HG02970 (cell line): Measurements from ENCODE around the gene DMXL2.
"Not testable (repeated sequence)": the region's sequence is repeated elsewhere in the genome, so short reads cannot be mapped to it uniquely, and the experiment has no call there.

ENCODE experiments used
- ATAC-seq: cut with Tn5 transposase; IDR thresholded peaks from one replicate; pipeline ENCODE4 v1.9.1; 2021; ENCODE audit warnings: mild to moderate bottlenecking, moderate library complexity, moderate number of reproducible peaks; ENCODE audit not compliant: unreplicated experiment, low FRiP score

Gene DMXL2

DNA sequence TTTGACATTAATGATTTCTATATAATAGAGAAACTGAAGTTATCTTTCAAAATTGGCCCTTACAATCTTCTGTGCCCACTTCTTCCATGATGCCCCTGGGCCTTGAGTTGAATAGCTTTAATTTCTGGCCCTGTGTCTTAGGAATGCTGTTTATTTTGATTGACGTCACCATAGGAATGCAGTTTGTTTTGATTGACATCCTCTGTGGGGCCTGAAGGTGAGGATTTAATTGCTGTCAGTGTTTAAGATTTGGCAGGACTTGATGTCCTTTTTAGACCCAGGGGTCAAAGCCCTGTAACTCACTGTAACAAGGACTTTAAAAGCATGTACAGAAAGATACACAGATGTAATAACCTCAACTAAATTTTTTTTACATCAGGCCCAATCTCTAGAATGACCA lies 197.8 kb downstream of the DMXL2 start:
- ATAC-seq: no peak

DNA sequence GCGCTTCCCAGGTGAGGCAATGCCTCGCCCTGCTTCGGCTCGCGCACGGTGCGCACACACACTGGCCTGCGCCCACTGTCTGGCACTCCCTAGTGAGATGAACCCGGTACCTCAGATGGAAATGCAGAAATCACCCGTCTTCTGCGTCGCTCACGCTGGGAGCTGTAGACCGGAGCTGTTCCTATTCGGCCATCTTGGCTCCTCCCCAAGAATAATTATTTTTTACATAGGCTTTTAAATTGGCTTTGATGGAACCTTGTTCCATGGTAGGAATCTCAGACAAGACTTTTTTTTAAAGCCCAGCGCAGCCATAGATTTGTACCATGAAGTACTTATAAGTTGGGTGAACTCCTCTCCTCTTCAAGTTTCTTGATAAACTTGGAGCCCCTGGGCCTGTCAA lies 199.5 kb downstream of the DMXL2 start:
- ATAC-seq: not testable (repeated sequence)

DNA sequence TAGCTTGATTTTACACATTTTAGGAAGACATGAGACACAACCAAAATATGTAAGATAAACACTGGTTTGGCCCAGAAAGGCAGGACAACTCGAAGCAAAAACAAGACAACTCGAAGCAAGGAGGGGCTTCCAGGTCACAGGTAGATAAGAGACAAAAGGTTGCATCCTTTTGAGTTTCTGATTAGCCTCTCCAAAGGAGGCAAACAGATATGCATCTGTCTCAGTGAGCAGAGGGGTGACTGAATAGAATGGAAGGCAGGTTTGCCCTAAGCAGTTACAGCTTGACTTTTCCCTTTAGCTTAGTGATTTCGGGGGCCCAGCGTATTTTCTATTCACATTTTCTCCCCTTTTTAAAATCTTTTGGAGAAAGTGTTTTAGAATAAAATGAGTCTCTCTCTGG lies 206.4 kb downstream of the DMXL2 start:
- ATAC-seq: no peak

DNA sequence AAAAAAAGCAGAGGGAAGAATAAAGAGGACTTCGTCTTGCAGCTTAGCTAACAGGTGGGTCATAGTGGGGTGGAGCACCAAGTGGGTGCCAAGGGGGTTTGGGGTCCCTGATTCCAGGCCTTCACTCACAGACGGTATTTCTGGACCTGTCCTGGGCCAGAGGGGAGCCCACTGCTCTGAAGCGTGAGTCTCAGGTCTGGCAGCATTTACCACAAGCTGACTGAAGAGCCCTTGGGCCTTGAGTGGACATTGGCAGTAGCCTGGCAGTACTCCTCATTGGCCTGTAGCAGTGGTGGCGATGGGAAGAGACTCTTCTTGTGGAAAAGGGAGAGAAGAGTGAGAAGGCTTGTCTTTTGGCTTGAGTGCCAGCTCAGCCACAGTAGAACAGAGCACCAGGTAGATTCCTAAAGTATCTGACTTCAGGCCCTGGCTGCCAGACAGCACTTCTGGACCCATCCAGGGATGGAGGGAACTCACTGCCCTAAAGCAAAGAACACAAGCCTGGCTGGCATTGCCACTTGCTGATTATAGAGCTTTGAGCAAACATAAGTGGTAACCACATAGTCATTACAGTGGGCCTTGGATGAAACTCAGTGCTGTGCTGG lies 208.2 kb downstream of the DMXL2 start:
- no peak for ATAC-seq

DNA sequence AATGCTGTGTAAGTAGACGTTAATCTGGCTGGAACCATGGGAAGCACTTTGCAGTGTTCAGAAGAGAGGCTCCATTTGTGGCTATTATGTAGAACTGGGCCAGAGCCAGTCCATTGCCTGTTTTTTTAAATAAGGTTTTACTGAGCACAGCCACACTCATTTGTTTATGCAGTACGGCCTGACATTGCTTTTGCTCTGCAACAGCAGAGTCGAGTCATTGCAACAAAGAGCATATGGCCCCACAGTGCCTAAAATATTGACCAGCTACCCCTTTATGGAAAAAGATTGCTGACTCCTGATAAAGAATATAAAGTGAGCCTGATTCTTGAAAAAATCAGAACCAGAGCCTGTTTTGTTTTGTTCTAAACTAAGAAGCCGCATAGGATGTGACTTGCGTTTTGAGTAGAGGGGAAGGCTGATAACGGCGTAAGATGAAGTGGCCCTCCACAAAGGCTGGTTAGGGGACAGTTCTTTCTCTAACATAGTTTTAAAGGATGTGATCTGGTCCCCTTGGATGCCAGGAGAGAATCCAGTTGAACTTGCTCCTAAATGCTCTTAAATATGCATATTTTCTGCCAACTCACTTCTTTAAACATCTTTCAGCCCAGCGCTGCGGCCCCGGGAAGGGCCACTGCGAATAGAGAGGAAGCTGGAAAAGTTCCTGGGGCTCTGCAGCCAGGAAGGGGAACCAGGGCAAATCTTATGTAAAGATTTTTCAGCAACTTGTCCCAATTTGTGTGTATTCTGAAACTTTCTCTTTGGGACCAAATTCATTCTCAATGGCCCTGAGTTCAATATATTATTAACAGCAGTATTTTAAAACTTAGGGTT lies 216.7 kb downstream of the DMXL2 start:
- no peak for ATAC-seq

DNA sequence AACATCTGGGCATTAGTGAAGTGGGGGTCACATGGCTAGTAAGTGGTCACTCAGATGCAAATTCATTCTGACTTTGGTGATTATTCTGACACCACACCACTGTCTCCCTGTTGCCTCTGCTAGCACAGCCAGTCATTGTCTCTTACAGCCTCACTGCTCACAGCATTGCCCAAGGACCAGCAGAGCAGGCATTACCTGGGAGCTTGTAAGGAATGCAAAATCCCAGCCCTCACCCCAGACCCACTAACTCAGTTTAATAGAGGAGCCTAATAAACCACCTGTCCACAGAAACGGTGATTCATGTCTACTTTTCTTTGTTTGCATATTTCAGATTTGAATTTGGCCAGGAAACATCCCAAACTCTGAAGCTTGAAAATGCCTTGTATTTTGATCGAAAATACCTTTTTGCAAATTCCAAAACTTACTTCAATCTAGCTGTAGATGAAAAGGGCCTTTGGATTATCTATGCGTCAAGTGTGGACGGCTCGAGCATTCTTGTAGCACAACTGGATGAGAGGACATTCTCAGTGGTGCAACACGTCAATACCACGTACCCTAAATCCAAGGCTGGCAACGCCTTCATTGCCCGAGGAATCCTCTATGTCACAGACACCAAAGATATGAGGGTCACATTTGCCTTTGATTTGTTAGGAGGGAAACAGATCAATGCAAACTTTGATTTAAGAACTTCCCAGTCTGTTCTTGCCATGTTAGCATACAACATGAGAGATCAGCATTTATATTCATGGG lies 218.4 kb downstream of the DMXL2 start:
- ATAC-seq: no peak

DNA sequence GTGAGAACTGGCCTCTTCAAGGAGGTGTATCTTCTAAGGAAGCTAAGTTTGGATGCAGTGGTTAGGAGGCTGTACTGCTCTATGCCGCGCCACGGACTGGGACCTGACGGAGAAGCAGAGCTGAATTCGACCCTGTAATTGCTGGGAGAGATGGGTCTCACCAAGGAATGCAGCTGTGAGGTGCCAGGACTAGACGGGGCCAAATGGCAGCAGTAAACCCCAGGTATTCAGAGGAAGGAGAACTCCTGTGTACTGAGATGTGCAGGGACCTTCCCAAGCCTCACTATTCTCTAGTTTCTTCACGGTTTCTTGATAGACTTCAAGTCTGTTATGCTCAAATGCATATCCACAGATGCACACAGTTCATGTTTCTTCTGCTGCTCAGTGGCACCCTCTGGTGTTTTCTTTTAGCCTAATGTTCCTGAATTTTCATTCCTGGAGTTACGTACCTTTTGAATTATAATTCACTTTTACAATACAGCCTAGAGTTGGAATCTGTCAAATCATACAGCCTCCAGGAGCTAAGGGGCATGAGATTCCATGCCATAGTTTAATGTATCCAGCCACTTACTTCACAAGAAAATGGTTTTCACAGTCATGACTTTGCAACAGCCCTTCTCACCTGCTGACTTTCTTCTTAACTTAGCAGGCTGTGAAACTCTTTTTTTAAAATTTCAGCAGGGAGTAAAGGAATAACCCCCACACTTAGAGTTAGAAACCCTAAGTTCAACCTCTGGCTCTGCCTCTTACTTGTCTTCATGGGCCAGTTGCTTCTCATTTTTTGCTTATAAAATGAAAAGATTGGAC lies 219.3 kb downstream of the DMXL2 start:
- no peak for ATAC-seq

DNA sequence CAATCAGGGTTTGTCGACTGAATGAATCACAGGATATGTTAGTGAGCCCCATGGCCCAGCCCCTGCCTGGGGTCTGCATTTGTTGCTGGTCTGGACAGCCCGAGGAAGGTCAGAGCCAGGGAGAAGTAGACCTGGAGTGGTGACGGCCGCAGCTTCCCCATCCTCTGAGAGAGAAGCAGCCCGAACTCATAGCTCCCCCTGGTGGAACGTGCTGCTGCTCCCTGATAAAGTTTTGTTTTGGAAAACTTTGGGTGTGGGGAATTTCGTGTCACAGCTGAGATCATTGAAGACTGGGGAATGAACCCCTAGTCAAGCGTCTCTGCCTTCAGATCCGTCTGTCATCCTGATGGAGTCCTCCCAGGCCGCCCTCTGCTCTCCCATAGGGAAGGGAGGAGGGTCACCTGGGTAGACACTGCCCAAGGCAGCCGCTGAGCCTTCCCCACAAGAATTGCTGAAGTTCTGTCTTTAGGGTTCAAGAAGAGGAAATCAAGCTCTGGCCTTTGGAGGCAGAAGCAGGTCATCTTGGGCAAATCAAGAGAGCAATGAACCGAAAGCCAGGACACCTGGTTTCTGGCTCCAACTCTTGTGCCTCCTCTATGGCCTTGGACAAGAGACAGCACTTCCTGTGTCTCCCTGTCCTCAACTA lies 220.6 kb downstream of the DMXL2 start:
- no peak for ATAC-seq

DNA sequence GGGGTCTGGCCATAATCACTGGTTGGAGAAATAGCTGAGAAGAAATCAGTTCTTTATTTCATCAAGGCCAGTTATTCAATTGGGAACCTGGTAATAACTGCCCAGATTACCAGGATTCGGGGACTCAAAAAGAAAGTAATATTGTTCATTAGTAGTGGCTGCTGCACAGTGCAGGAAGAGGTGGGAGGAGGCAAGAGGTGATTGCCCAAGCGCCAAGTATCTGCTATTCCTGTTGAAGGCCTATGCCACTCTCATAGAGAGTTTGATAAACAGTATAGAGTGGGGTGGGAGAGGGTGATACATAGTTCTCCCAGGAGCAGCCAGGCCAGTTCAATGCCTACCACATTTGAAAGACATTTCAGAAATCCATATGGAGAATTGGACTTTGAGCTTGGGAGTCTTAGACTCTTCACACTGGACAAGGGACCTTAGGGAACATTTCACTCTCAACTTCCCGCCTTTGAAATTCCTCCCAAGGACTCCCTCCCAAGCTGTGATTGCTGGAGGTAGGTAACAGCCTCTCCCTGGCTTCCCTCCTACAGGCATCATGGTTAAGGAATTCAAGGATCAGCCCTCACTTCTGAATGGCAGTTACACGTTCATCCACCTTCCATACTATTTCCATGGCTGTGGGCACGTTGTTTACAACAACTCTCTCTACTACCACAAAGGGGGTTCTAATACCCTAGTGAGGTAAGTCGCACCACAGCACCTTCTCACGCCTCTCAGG lies 221.4 kb downstream of the DMXL2 start:
- no peak for ATAC-seq

DNA sequence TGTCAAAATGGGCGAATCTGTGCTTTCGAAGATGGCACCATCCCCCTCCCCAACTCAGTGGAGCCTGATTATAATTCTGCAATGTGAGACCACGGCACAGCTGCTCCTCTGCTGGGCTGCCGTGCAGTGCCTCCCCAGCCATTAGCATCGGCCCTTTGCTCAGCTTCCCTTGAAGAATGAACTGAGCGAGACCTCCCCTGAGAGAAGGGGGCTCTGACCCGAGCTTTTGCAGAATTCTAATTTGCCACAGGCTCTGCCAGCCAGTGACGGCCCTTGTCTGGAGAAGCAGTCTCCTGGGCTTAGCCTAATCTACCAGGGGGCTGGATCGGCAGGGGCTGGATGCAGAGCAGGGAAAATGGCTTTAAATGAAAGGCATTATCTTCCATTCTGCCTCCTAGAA lies 223.9 kb downstream of the DMXL2 start:
- no peak for ATAC-seq
